ENCODE results near the gene SMCHD1.
"Not testable (repeated sequence)": the region's sequence is repeated elsewhere in the genome, so short reads cannot be mapped to it uniquely, and the experiment has no call there.

Gene SMCHD1

GRCh38 chr18:2852460-2852859 is 196.9 kb downstream of the SMCHD1 start:
- not testable (repeated sequence) for DNase-seq (ENCODE audit: low spot score)

DNA sequence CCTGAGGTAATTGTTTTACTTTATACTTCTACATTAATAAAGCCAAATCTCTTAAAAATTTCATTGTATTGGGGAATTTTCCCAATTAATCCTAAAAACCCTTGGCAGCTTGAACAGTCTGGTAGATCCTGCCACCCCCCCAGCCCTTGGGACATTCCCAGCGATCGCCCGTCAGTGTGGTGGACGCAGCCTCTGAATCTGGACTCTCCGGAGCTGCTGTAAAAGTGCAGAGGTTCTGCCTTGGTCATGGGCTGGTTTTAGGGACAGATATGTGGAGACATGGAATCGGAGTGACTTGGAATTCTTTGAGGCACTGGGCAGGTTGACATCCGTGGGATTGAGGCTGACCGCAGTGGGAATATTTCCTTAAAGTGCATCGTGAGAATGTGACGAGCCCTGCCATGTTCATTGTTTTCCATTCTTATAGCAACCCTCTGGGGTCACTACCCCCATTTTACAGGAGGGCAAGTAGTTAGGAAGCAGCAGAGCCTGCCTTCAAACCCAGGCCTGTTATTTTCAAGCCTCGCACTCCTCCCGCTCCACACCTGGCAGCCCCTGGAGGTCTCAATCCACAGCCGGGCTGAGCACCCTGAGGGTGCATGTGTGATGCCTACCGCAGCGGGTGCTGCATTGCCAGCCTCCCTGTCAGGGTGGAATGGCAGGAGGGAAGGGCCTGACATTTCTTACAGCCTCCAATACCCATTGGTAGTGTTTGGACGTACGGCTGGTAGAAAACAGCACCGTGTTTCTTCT is 197.8 kb downstream of the SMCHD1 start:
- no peak for DNase-seq (ENCODE audit: low spot score)

GRCh38 chr18:2853926-2854664 is 198.6 kb downstream of the SMCHD1 start:
- DNase-seq (ENCODE audit: low spot score): no peak
